ENCODE results near the gene RNF213.
"Not testable (repeated sequence)": the region's sequence is repeated elsewhere in the genome, so short reads cannot be mapped to it uniquely, and the experiment has no call there.

Gene RNF213

GRCh38 chr17:80327518-80327917, 66.9 kb downstream of the RNF213 start:
- TF ChIP-seq, protein P1, sequence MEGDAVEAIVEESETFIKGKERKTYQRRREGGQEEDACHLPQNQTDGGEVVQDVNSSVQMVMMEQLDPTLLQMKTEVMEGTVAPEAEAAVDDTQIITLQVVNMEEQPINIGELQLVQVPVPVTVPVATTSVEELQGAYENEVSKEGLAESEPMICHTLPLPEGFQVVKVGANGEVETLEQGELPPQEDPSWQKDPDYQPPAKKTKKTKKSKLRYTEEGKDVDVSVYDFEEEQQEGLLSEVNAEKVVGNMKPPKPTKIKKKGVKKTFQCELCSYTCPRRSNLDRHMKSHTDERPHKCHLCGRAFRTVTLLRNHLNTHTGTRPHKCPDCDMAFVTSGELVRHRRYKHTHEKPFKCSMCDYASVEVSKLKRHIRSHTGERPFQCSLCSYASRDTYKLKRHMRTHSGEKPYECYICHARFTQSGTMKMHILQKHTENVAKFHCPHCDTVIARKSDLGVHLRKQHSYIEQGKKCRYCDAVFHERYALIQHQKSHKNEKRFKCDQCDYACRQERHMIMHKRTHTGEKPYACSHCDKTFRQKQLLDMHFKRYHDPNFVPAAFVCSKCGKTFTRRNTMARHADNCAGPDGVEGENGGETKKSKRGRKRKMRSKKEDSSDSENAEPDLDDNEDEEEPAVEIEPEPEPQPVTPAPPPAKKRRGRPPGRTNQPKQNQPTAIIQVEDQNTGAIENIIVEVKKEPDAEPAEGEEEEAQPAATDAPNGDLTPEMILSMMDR (IDR thresholded peaks at IDR 0.05; ENCODE audit: extremely low read depth, missing control alignments) = no peak
- no peak for DNase-seq (ENCODE audit: low spot score)

DNA sequence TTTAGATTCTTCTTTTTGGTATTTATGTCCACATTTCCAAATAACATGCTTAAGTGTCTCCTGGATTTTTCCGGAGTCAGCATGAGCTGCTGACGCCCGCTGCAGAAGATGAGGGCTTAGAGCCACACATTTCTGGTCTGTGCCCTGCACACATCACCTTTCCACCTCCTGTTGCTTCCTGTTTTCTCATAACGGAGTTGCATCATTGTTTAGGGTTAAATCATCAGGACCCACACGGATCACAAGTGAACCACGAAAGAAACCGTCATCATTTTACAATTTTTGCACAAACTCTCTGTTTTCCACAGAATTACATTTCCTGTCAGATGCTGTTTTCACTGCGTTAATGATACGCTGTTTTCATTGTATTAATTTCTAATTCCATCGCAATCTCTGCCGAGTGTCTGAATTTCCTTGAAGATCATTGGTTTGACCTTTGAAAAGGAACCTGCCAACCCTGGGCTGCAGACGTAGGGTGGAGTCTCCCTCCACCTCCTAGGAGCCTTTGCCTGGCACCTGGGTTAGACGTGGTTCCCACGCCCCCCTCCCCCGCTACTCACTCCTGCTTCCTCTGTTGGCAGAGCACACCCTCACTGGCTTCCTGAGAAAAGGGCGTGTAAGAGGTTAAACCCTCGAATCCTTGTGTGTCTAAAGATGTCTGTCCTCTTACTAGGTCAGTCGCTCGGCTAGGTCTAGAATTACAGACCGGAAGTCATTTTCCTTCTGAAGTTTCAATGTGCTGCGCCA, 68.2 kb downstream of the RNF213 start:
- DNase-seq (ENCODE audit: low spot score) = no peak
- TF ChIP-seq, protein P1 (IDR thresholded peaks at IDR 0.05; ENCODE audit: extremely low read depth, missing control alignments) = no peak

GRCh38 chr17:80329421-80329820, 68.8 kb downstream of the RNF213 start:
- DNase-seq (ENCODE audit: low spot score) = not testable (repeated sequence)

DNA sequence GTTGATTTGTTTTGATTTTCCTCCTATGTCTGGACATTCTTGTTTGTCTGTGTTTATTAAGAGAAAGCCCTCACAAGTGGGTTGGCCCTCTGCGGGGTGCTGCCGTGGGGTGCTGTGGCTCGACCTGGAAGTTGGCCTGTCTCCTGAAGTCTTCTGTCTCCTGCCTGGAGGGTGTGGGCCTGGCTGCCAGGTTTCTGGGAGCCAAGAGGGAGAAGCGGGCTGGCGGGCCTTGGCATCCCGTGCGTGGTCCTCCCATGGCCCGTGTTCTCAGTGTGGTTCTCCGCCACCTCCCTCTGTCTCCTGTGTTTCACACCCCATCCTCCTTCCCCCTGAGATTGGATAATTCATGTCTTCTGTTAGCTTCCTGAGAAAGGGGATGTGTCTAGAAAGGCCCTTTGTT, 69.6 kb downstream of the RNF213 start:
- TF ChIP-seq, protein P1 (IDR thresholded peaks at IDR 0.05; ENCODE audit: extremely low read depth, missing control alignments) = no peak
- DNase-seq (ENCODE audit: low spot score) = no peak

DNA sequence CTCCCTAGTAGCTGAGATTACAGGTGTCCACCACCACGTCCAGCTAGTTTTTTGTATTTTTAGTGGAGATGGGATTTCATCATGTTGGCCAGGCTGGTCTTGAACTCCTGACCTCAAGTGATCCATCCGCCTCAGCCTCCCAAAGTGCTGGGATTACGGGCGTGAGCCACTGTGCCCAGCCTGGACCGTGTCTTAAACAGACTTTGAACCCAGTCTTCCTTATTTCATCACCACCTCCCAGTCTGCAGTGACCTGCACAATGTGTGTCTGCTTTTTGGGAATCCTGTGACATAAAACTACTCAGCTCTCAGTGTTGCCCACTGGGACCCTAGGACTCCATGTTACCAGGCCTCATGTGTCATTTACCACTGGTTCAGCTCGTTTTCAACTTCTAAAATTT, 70.3 kb downstream of the RNF213 start:
- DNase-seq (ENCODE audit: low spot score) = not testable (repeated sequence)

- TF ChIP-seq, protein P1 (IDR thresholded peaks at IDR 0.05; ENCODE audit: extremely low read depth, missing control alignments) = no peak
- DNase-seq (ENCODE audit: low spot score) = no peak
Observed at GRCh38 chr17:80331820-80332219, 71.2 kb downstream of the RNF213 start.

GRCh38 chr17:80337195-80337895, 76.7 kb downstream of the RNF213 start:
- TF ChIP-seq, protein P1 (IDR thresholded peaks at IDR 0.05; ENCODE audit: extremely low read depth, missing control alignments) = no peak
- DNase-seq (ENCODE audit: low spot score) = no peak

DNA sequence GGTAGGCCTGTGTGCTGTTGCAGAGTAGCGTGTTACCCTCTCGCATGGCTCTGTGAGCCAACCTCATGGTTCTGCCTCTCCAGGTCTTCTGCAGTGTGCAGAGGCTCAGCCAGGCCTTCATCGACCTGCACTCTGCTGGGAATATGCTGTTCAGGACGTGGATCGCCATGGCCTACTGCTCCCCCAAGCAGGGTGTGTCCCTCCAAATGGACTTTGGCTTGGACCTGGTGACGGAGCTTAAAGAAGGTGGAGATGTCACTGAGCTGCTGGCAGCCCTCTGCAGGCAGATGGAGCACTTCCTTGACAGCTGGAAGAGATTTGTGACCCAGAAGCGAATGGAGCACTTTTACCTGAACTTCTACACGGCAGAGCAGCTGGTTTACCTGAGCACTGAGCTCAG, 78.5 kb downstream of the RNF213 start:
- TF ChIP-seq, protein P1 (IDR thresholded peaks at IDR 0.05; ENCODE audit: extremely low read depth, missing control alignments) = no peak
- DNase-seq (ENCODE audit: low spot score) = no peak

Measured in GM20000 (cell line).